Keratinocyte (primary cell): ENCODE data around the gene KNOP1. TPM values are rescaled to one million over a fixed set of nuclear protein-coding genes. Genes with fewer than 3 reads are reported as not detected.
"Not testable (repeated sequence)": the region's sequence is repeated elsewhere in the genome, so short reads cannot be mapped to it uniquely, and the experiment has no call there.

Experiments used
- DNase-seq: peaks from one replicate; pipeline ENCODE4 v3.0.0-alpha.2; 2011; ENCODE audit warnings: low read depth, missing footprints, low spot score
- FAIRE-seq: peaks from 2 replicates; lab custom pipeline; 2011; peaks lifted over from hg19 to GRCh38; lab: Jason Lieb, UNC
- H2AFZ ChIP-seq: 2 replicates; pipeline ENCODE4 v1.6.0; 2012; ENCODE audit warnings: low read length, control low read depth, inconsistent platforms; ENCODE audit not compliant: control insufficient read depth
- H3K27ac ChIP-seq: 2 replicates; pipeline ENCODE4 v1.5.1; 2011; ENCODE audit warnings: low read length; ENCODE audit not compliant: control insufficient read depth, insufficient read depth
- H3K27me3 ChIP-seq: 3 replicates; pipeline ENCODE4 v1.6.0; 2011; ENCODE audit warnings: low read length; ENCODE audit not compliant: control insufficient read depth, insufficient read depth; ENCODE audit errors: extremely low read depth
- H3K36me3 ChIP-seq, 2 experiments: 2 replicates in 1 of 2; 3 replicates in 1 of 2; pipeline ENCODE4 v1.5.1; 2011; ENCODE audit warnings: low read length in 2 of 2, mild to moderate bottlenecking in 1 of 2; ENCODE audit not compliant: control insufficient read depth in 2 of 2, insufficient read depth in 2 of 2; ENCODE audit errors: extremely low read depth in 1 of 2
- H3K4me1 ChIP-seq: 3 replicates; pipeline ENCODE4 v1.5.1; 2011; ENCODE audit warnings: low read length; ENCODE audit not compliant: control insufficient read depth, insufficient read depth; ENCODE audit errors: extremely low read depth
- H3K4me2 ChIP-seq: 3 replicates; pipeline ENCODE4 v1.6.0; 2011; ENCODE audit warnings: low read depth, low read length; ENCODE audit not compliant: control insufficient read depth, insufficient read depth; ENCODE audit errors: extremely low read depth
- H3K4me3 ChIP-seq, 3 experiments: fragments of 200-600 bp in 1 of 3; sonication (generic) in 1 of 3; 2 replicates in 2 of 3; 3 replicates in 1 of 3; pipeline ENCODE4 v1.5.1; 2011 to 2016; ENCODE audit warnings: low read length in 3 of 3, mild to moderate bottlenecking in 3 of 3, control low read depth in 2 of 3, inconsistent platforms in 1 of 3, low read depth in 1 of 3, mixed read lengths in 1 of 3, mixed run types in 1 of 3, moderate library complexity in 1 of 3; ENCODE audit not compliant: control insufficient read depth in 2 of 3, insufficient read depth in 2 of 3; ENCODE audit errors: extremely low read depth in 1 of 3
- H3K79me2 ChIP-seq: 2 replicates; pipeline ENCODE4 v1.6.0; 2012; ENCODE audit warnings: low read length; ENCODE audit not compliant: control insufficient read depth, insufficient read depth
- H3K9ac ChIP-seq: 3 replicates; pipeline ENCODE4 v1.6.0; 2011; ENCODE audit warnings: low read length; ENCODE audit not compliant: control insufficient read depth, insufficient read depth; ENCODE audit errors: extremely low read depth
- H3K9me1 ChIP-seq: 3 replicates; pipeline ENCODE4 v1.6.0; 2011; ENCODE audit warnings: low read length; ENCODE audit not compliant: control insufficient read depth, insufficient read depth; ENCODE audit errors: extremely low read depth
- H3K9me3 ChIP-seq: 2 replicates; pipeline ENCODE4 v1.5.1; 2012; ENCODE audit warnings: low read depth, low read length; ENCODE audit not compliant: control insufficient read depth
- H4K20me1 ChIP-seq: 3 replicates; pipeline ENCODE4 v1.6.0; 2011; ENCODE audit warnings: low read length; ENCODE audit not compliant: control insufficient read depth, insufficient read depth; ENCODE audit errors: extremely low read depth
- EZH2 ChIP-seq: IDR thresholded peaks from one replicate; pipeline ENCODE4 v1.6.1; 2012; ENCODE audit warnings: inconsistent platforms, mild to moderate bottlenecking, low read length, moderate library complexity
- dilution Hi-C: fragments of 300-500 bp; cut with MboI; formaldehyde crosslinking; loops from one replicate; pipeline ENCODE4 v1.7.0; 2020; ENCODE audit warnings: low sequenced_read_pairs; ENCODE audit not compliant: extremely low pct_ligation_motif_present
- polyA plus RNA-seq, 5 experiments: library from polyadenylated mRNA; depleted of rRNA in 3 of 5; stranded (reverse) in 3 of 5; stranded (forward) in 1 of 5; unstranded in 1 of 5; fragments of >200 nt; gene quantifications; 1 replicate in 1 of 5; 2 replicates in 3 of 5; 3 replicates in 1 of 5; pipeline versions ENCODE4 v1.2.1 to v1.2.3, GENCODE V29; 2011 to 2012; ENCODE audit warnings: missing spikeins in 2 of 5, low read depth in 1 of 5, low replicate concordance in 1 of 5
- TF ChIP-seq, protein P1 (sequence below), 3 experiments: IDR thresholded peaks in 1 of 3; conservative IDR thresholded peaks in 1 of 3; optimal IDR thresholded peaks in 1 of 3; 2 replicates in 2 of 3; 3 replicates in 1 of 3; pipeline versions ENCODE3 to v1.5.1; 2011; ENCODE audit warnings: low read length in 3 of 3, mild to moderate bottlenecking in 3 of 3, moderate library complexity in 2 of 3, control low read depth in 1 of 3, inconsistent platforms in 1 of 3; ENCODE audit not compliant: insufficient read depth in 2 of 3; ENCODE audit errors: extremely low read depth in 1 of 3

Gene KNOP1
- polyA plus RNA-seq, 1 donor (not counting 4 experiments of a cell fraction or from before 2014, with no cell fraction given), result 19.8 TPM

- dilution Hi-C loops, result no loop called here
- H3K27me3 ChIP-seq, result no peaks in the 10 kb centered on the region
These were observed 713 bp downstream of the KNOP1 start for GRCh38 chr16:19717314-19717713.

DNA sequence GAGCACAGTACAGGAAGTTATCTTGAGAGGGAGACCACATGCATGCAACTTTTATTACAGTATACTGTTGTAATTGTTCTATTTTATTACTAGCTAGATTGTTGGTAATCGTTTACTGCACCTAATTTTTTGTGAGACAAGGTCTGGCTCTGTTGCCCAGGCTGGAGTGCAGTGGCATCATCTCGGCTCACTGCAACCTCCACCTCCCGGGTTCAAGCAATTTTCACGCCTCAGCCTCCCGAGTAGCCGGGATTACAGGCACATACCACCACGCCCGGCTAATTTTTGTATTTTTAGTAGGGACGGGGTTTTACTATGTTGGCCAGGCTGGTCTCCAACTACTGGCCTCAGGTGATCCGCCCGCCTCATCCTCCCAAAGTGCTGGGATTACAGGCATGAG is 1.3 kb downstream of the KNOP1 start:
- Histone ChIP-seq H3K79me2 (peaks cover 52% of the 10 kb centered on the region), H3K4me1 (peaks cover 15% of the 10 kb centered on the region), H3K4me3 (peak overlapping the region; percentile 77 to 91 (median 78)), H3K4me2 (peak overlapping the region; percentile 95), H3K36me3 (peaks cover 10 to 11% of the 10 kb centered on the region in 2 experiments), H3K9ac (peak overlapping the region; percentile 88)
- H4K20me1 ChIP-seq, H3K9me3 ChIP-seq, FAIRE-seq, H3K9me1 ChIP-seq, DNase-seq, H3K27ac ChIP-seq, H3K27me3 ChIP-seq, dilution Hi-C loops, H2AFZ ChIP-seq: not testable (repeated sequence)

More at GRCh38 chr16:19717314-19717713, 713 bp downstream of the KNOP1 start:
- peaks cover 47% of the 10 kb centered on the region for H3K79me2 ChIP-seq
- peak overlapping the region; percentile 99 for H2AFZ ChIP-seq
- H3K4me1 ChIP-seq, result peaks cover 15% of the 10 kb centered on the region
- H3K4me3 ChIP-seq, result peak overlapping the region; percentile 77 to 91 (median 78)
- H3K36me3 ChIP-seq, result peaks cover 6 to 11% of the 10 kb centered on the region in 2 experiments
- H3K9ac ChIP-seq, result peak overlapping the region; percentile 88
- FAIRE-seq (no peak), DNase-seq (no peak)
- no peaks in the 10 kb centered on the region for H3K9me3 ChIP-seq
- TF ChIP-seq EZH2, result no peak
- TF ChIP-seq, protein P1, sequence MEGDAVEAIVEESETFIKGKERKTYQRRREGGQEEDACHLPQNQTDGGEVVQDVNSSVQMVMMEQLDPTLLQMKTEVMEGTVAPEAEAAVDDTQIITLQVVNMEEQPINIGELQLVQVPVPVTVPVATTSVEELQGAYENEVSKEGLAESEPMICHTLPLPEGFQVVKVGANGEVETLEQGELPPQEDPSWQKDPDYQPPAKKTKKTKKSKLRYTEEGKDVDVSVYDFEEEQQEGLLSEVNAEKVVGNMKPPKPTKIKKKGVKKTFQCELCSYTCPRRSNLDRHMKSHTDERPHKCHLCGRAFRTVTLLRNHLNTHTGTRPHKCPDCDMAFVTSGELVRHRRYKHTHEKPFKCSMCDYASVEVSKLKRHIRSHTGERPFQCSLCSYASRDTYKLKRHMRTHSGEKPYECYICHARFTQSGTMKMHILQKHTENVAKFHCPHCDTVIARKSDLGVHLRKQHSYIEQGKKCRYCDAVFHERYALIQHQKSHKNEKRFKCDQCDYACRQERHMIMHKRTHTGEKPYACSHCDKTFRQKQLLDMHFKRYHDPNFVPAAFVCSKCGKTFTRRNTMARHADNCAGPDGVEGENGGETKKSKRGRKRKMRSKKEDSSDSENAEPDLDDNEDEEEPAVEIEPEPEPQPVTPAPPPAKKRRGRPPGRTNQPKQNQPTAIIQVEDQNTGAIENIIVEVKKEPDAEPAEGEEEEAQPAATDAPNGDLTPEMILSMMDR (optimal IDR thresholded peaks at IDR 0.05 in 1 of 3, IDR thresholded peaks at IDR 0.05 in 1 of 3, conservative IDR thresholded peaks at IDR 0.05 in 1 of 3; ENCODE audit: extremely low read depth in 1 of 3, insufficient read depth in 2 of 3, low read length in 3 of 3), result no peak
- no peaks in the 10 kb centered on the region for H3K9me1 ChIP-seq
- peak overlapping the region; percentile 82 for H3K27ac ChIP-seq
- no peaks in the 10 kb centered on the region for H4K20me1 ChIP-seq
- peak overlapping the region; percentile 95 for H3K4me2 ChIP-seq

GRCh38 chr16:19716183-19716582 is 1.8 kb downstream of the KNOP1 start:
- Histone ChIP-seq H3K36me3 (peaks cover 13% of the 10 kb centered on the region in 2 experiments), H3K4me2 (peak overlapping the region; percentile 95), H3K9me1 (no peaks in the 10 kb centered on the region), H3K9me3 (no peaks in the 10 kb centered on the region), H3K9ac (no peak overlapping the region), H4K20me1 (no peaks in the 10 kb centered on the region), H3K4me1 (peaks cover 15% of the 10 kb centered on the region), H3K79me2 (peaks cover 54% of the 10 kb centered on the region), H3K4me3 (peak overlapping the region in 1 of 3 experiments; percentile 77), H3K27ac (no peak overlapping the region), H2AFZ (no peak overlapping the region), H3K27me3 (no peaks in the 10 kb centered on the region)
- dilution Hi-C loops, result no loop called here
- FAIRE-seq (peak; percentile 46), DNase-seq (no peak)
- no peak for TF ChIP-seq EZH2
- TF ChIP-seq, protein P1 (optimal IDR thresholded peaks at IDR 0.05 in 1 of 3, IDR thresholded peaks at IDR 0.05 in 1 of 3, conservative IDR thresholded peaks at IDR 0.05 in 1 of 3; ENCODE audit: extremely low read depth in 1 of 3, insufficient read depth in 2 of 3, low read length in 3 of 3), result no peak
